D341Med (cell line): ENCODE results near the gene NECAB2.
"Not testable (repeated sequence)": the region's sequence is repeated elsewhere in the genome, so short reads cannot be mapped to it uniquely, and the experiment has no call there.

ENCODE experiments used
- DNase-seq: peaks from one replicate; pipeline ENCODE4 v3.0.0; 2012; ENCODE audit warnings: low spot score

NECAB2 gene

GRCh38 chr16:83936581-83937165, 31.4 kb upstream of the NECAB2 start:
- no peak for DNase-seq

- DNase-seq, result no peak
Observed at GRCh38 chr16:83937267-83937666, 30.8 kb upstream of the NECAB2 start.

- no peak for DNase-seq
Observed at GRCh38 chr16:83937922-83938885, 29.8 kb upstream of the NECAB2 start.

- DNase-seq, result no peak
Observed at GRCh38 chr16:83939266-83939855, 28.7 kb upstream of the NECAB2 start.

- DNase-seq, result no peak
Observed at GRCh38 chr16:83940119-83940518, 27.9 kb upstream of the NECAB2 start.

- peak; percentile 83 for DNase-seq
Observed at GRCh38 chr16:83940630-83941378, 27.2 kb upstream of the NECAB2 start.

GRCh38 chr16:83941546-83941945, 26.5 kb upstream of the NECAB2 start:
- not testable (repeated sequence) for DNase-seq

- DNase-seq, result no peak
Observed at GRCh38 chr16:83942074-83942473, 26.0 kb upstream of the NECAB2 start.

GRCh38 chr16:83942815-83943515, 25.1 kb upstream of the NECAB2 start:
- DNase-seq, result no peak

- no peak for DNase-seq
Observed at GRCh38 chr16:83943516-83944050, 24.5 kb upstream of the NECAB2 start.

- DNase-seq, result no peak
Observed at GRCh38 chr16:83945587-83945986, 22.5 kb upstream of the NECAB2 start.

GRCh38 chr16:83946154-83946780, 21.8 kb upstream of the NECAB2 start:
- DNase-seq, result no peak

- no peak for DNase-seq
Observed at GRCh38 chr16:83946781-83947566, 21.1 kb upstream of the NECAB2 start.

GRCh38 chr16:83947642-83948234, 20.3 kb upstream of the NECAB2 start:
- no peak for DNase-seq

GRCh38 chr16:83948914-83949723, 18.9 kb upstream of the NECAB2 start:
- DNase-seq, result no peak

- DNase-seq, result no peak
Observed at GRCh38 chr16:83949724-83950001, 18.4 kb upstream of the NECAB2 start.

GRCh38 chr16:83950862-83951399, 17.1 kb upstream of the NECAB2 start:
- DNase-seq, result not testable (repeated sequence)

- DNase-seq, result no peak
Observed at GRCh38 chr16:83951544-83951943, 16.5 kb upstream of the NECAB2 start.

GRCh38 chr16:83952587-83952939, 15.5 kb upstream of the NECAB2 start:
- peak; percentile 67 for DNase-seq
